ENCODE data around the gene CRYZ.

DNA sequence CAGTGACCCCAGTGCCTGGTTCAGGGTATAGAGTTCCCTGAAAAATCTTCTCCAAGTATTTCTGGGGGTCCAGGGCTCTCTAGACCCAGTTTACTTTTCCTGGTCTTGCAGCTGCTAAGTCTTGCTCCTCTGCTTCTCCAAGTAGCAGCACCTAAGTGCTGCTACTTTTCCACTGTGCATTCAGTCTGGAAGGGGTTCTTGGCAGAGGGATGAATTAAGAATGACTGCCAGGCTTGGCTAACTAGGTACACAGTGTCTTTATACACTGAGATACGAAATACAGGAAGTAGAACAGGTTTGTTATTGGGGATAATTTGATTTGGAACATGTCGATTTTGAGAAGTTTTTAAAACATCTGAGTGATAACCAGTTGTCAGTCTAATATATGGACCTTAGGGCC lies 35.0 kb downstream of the CRYZ start:
- no peak for TF ChIP-seq CREM (IDR thresholded peaks at IDR 0.05; ENCODE audit: low read depth)
- no peak for TF ChIP-seq POLR2A (IDR thresholded peaks at IDR 0.05; ENCODE audit: low read depth, low read length)
- TF ChIP-seq, protein P1, sequence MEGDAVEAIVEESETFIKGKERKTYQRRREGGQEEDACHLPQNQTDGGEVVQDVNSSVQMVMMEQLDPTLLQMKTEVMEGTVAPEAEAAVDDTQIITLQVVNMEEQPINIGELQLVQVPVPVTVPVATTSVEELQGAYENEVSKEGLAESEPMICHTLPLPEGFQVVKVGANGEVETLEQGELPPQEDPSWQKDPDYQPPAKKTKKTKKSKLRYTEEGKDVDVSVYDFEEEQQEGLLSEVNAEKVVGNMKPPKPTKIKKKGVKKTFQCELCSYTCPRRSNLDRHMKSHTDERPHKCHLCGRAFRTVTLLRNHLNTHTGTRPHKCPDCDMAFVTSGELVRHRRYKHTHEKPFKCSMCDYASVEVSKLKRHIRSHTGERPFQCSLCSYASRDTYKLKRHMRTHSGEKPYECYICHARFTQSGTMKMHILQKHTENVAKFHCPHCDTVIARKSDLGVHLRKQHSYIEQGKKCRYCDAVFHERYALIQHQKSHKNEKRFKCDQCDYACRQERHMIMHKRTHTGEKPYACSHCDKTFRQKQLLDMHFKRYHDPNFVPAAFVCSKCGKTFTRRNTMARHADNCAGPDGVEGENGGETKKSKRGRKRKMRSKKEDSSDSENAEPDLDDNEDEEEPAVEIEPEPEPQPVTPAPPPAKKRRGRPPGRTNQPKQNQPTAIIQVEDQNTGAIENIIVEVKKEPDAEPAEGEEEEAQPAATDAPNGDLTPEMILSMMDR (IDR thresholded peaks at IDR 0.05 in 2 of 3, conservative IDR thresholded peaks at IDR 0.05 in 1 of 3; ENCODE audit: control insufficient read depth in 2 of 3, extremely low read depth in 1 of 3, insufficient read depth in 1 of 3, low read depth in 3 of 3, low read length in 3 of 3), result no peak
- no peak for TF ChIP-seq SP1 (IDR thresholded peaks at IDR 0.05; ENCODE audit: low read depth, low read length)
- TF ChIP-seq NFYA (IDR thresholded peaks at IDR 0.05; ENCODE audit: borderline replicate concordance, low read depth, low read length), result no peak
- TF ChIP-seq GABPA (IDR thresholded peaks at IDR 0.05; ENCODE audit: low read depth), result no peak
- TF ChIP-seq, protein P2, sequence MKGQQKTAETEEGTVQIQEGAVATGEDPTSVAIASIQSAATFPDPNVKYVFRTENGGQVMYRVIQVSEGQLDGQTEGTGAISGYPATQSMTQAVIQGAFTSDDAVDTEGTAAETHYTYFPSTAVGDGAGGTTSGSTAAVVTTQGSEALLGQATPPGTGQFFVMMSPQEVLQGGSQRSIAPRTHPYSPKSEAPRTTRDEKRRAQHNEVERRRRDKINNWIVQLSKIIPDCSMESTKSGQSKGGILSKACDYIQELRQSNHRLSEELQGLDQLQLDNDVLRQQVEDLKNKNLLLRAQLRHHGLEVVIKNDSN (IDR thresholded peaks at IDR 0.05; ENCODE audit: borderline replicate concordance, extremely low read length, insufficient read depth, low read depth, low read length), result no peak
- no peak for TF ChIP-seq CEBPB (IDR thresholded peaks at IDR 0.05; ENCODE audit: borderline replicate concordance in 1 of 2, low read depth in 2 of 2, low read length in 2 of 2)
- no peak for TF ChIP-seq POLR2AphosphoS5 (IDR thresholded peaks at IDR 0.05; ENCODE audit: low read length)
- TF ChIP-seq, protein P3, sequence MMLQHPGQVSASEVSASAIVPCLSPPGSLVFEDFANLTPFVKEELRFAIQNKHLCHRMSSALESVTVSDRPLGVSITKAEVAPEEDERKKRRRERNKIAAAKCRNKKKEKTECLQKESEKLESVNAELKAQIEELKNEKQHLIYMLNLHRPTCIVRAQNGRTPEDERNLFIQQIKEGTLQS (IDR thresholded peaks at IDR 0.05; ENCODE audit: borderline replicate concordance, extremely low read depth, low read depth, low read length), result no peak
- no peak for TF ChIP-seq SPI1 (IDR thresholded peaks at IDR 0.05; ENCODE audit: borderline replicate concordance, insufficient read depth, low read depth, low read length)
- no peak for TF ChIP-seq CREB1 (IDR thresholded peaks at IDR 0.05; ENCODE audit: low read depth)
- TF ChIP-seq, protein P4, sequence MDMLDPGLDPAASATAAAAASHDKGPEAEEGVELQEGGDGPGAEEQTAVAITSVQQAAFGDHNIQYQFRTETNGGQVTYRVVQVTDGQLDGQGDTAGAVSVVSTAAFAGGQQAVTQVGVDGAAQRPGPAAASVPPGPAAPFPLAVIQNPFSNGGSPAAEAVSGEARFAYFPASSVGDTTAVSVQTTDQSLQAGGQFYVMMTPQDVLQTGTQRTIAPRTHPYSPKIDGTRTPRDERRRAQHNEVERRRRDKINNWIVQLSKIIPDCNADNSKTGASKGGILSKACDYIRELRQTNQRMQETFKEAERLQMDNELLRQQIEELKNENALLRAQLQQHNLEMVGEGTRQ (IDR thresholded peaks at IDR 0.05; ENCODE audit: borderline replicate concordance, low read depth, low read length), result no peak
- TF ChIP-seq TAF1 (IDR thresholded peaks at IDR 0.05; ENCODE audit: borderline replicate concordance, low read depth, low read length), result no peak

All from GM12878 (cell line).